ENCODE measurements around the gene FAM161A. TPM values are rescaled to one million over a fixed set of nuclear protein-coding genes. Genes with fewer than 3 reads are reported as not detected.
A peak's percentile ranks its signal among the peaks of the same experiment; 100 is the strongest.
"Not testable (repeated sequence)": the region's sequence is repeated elsewhere in the genome, so short reads cannot be mapped to it uniquely, and the experiment has no call there.

FAM161A gene
- total RNA-seq, 1 donor from 2014 or later, result 10.8 TPM

- peak overlapping the region; percentile 91 for H3K27ac Mint-ChIP-seq
- no peaks in the 10 kb centered on the region for H3K27me3 Mint-ChIP-seq (ENCODE audit: low read depth)
Observed at GRCh38 chr2:61853086-61853846, 594 bp downstream of the FAM161A start.

GRCh38 chr2:61851270-61851669 lies 2.6 kb downstream of the FAM161A start:
- H3K4me1 Mint-ChIP-seq, result peaks cover 13% of the 10 kb centered on the region
- H3K36me3 Mint-ChIP-seq; H3K4me3 Mint-ChIP-seq; DNase-seq (ENCODE audit: low spot score in 2 of 2, unreplicated experiment in 2 of 2); H3K27me3 Mint-ChIP-seq (ENCODE audit: low read depth); H3K9me3 Mint-ChIP-seq; H3K27ac Mint-ChIP-seq: not testable (repeated sequence)

More at GRCh38 chr2:61853086-61853846, 594 bp downstream of the FAM161A start:
- no peaks in the 10 kb centered on the region for H3K36me3 Mint-ChIP-seq
- DNase-seq (ENCODE audit: low spot score in 2 of 2, unreplicated experiment in 2 of 2), result no peak
- peaks cover 13% of the 10 kb centered on the region for H3K4me1 Mint-ChIP-seq
- peak overlapping the region; percentile 93 for H3K4me3 Mint-ChIP-seq
- H3K9me3 Mint-ChIP-seq, result no peaks in the 10 kb centered on the region
- TF ChIP-seq CTCF (IDR thresholded peaks at IDR 0.05; ENCODE audit: unreplicated experiment), result no peak

- Mint-ChIP-seq H3K9me3 (no peaks in the 10 kb centered on the region), H3K4me3 (no peak overlapping the region), H3K27me3 (ENCODE audit: low read depth) (no peaks in the 10 kb centered on the region)
Observed at GRCh38 chr2:61845320-61845719, 8.5 kb downstream of the FAM161A start.

GRCh38 chr2:61841286-61841685 lies 12.6 kb downstream of the FAM161A start:
- no peak for TF ChIP-seq CTCF (IDR thresholded peaks at IDR 0.05; ENCODE audit: unreplicated experiment)
- Mint-ChIP-seq H3K27ac (no peak overlapping the region), H3K9me3 (no peaks in the 10 kb centered on the region), H3K4me1 (no peaks in the 10 kb centered on the region), H3K27me3 (ENCODE audit: low read depth) (no peaks in the 10 kb centered on the region), H3K4me3 (no peak overlapping the region), H3K36me3 (peaks cover 14% of the 10 kb centered on the region)
- DNase-seq (ENCODE audit: low spot score in 2 of 2, unreplicated experiment in 2 of 2), result no peak

More at GRCh38 chr2:61845320-61845719, 8.5 kb downstream of the FAM161A start:
- DNase-seq (ENCODE audit: low spot score in 2 of 2, unreplicated experiment in 2 of 2), result no peak
- H3K36me3 Mint-ChIP-seq, result peaks cover 12% of the 10 kb centered on the region
- no peaks in the 10 kb centered on the region for H3K4me1 Mint-ChIP-seq
- no peak for TF ChIP-seq CTCF (IDR thresholded peaks at IDR 0.05; ENCODE audit: unreplicated experiment)
- H3K27ac Mint-ChIP-seq, result no peak overlapping the region

- no peak for TF ChIP-seq CTCF (IDR thresholded peaks at IDR 0.05; ENCODE audit: unreplicated experiment)
- DNase-seq (ENCODE audit: low spot score in 2 of 2, unreplicated experiment in 2 of 2), result no peak
- peaks cover 3% of the 10 kb centered on the region for H3K9me3 Mint-ChIP-seq
- H3K4me3 Mint-ChIP-seq, result no peak overlapping the region
- no peaks in the 10 kb centered on the region for H3K4me1 Mint-ChIP-seq
- H3K36me3 Mint-ChIP-seq, result peaks cover 15% of the 10 kb centered on the region
- no peaks in the 10 kb centered on the region for H3K27me3 Mint-ChIP-seq (ENCODE audit: low read depth)
- no peak overlapping the region for H3K27ac Mint-ChIP-seq
Observed at GRCh38 chr2:61834893-61835292, 19.0 kb downstream of the FAM161A start.

GRCh38 chr2:61833971-61834370 lies 19.9 kb downstream of the FAM161A start:
- H3K4me3 Mint-ChIP-seq, result no peak overlapping the region
- peaks cover 3% of the 10 kb centered on the region for H3K9me3 Mint-ChIP-seq
- DNase-seq (ENCODE audit: low spot score in 2 of 2, unreplicated experiment in 2 of 2), result no peak
- no peak overlapping the region for H3K27ac Mint-ChIP-seq
- peaks cover 15% of the 10 kb centered on the region for H3K36me3 Mint-ChIP-seq
- H3K27me3 Mint-ChIP-seq (ENCODE audit: low read depth), result no peaks in the 10 kb centered on the region
- no peak for TF ChIP-seq CTCF (IDR thresholded peaks at IDR 0.05; ENCODE audit: unreplicated experiment)
- no peaks in the 10 kb centered on the region for H3K4me1 Mint-ChIP-seq

Measured in mesothelial cell of epicardium (in vitro differentiated cells).